GM12873 (cell line): ENCODE results near the gene MAML3.

Experiments
- TF ChIP-seq, protein P1 (sequence below): IDR thresholded peaks from 2 replicates; pipeline ENCODE4 v1.5.1; 2012; ENCODE audit warnings: low read depth, mild to moderate bottlenecking, moderate library complexity, low read length, control low read depth; ENCODE audit not compliant: insufficient read depth; ENCODE audit errors: missing control alignments

Gene MAML3

DNA sequence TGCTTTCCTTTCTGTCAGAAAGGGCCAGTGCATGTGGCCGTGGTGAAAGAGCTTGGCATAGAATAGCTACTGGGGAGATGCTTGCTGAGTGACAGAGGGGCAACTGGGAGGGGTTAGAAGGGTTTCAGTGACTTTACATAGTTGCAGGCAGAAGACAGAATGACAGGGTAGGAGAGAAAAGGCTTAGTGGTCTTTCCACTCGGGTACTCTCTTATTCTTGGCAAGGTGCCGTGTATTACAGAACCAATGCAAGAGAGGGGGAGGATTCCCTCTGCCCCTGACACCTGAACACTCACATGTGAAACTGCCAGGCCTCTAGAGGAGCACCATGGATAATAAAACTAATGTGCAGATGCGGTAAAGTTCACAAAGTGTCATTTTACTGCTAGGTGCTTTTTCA lies 260.2 kb downstream of the MAML3 start:
- TF ChIP-seq, protein P1, sequence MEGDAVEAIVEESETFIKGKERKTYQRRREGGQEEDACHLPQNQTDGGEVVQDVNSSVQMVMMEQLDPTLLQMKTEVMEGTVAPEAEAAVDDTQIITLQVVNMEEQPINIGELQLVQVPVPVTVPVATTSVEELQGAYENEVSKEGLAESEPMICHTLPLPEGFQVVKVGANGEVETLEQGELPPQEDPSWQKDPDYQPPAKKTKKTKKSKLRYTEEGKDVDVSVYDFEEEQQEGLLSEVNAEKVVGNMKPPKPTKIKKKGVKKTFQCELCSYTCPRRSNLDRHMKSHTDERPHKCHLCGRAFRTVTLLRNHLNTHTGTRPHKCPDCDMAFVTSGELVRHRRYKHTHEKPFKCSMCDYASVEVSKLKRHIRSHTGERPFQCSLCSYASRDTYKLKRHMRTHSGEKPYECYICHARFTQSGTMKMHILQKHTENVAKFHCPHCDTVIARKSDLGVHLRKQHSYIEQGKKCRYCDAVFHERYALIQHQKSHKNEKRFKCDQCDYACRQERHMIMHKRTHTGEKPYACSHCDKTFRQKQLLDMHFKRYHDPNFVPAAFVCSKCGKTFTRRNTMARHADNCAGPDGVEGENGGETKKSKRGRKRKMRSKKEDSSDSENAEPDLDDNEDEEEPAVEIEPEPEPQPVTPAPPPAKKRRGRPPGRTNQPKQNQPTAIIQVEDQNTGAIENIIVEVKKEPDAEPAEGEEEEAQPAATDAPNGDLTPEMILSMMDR: no peak

DNA sequence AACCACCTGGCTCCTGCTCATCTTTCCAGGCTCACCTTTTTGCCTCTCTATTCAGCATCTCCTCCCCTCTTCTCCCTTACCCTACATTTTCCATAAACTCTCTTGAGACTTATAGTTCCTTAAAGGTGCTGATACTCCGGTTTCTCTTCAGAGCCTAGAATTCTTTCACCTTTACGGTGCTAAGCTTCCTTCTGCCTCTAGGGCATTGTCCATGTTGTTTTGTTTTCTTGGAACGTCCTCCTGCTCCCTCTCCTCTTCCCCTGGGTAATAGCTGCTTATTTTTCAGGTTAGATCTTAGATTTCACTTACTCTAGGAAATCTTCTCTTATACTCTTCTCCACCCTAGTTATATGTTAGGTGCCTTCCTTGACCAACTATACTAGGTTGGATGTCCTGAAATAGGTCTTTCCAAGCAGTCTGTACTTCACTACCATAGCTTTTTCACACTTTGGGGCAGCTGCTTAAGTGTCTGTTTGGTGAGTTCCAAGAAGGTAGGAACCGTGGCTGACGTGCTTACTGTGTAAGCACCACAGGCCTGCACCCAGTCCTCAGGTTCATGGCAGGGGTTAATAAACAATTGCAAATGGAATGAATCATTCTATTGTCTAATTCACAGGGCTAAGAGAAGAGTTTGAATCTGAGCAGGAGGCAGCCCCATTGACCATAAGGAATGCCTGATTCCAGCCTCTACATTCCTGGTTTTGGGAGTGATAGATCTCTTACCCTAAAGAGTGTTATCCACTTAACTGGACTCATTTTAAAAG lies 260.8 kb downstream of the MAML3 start:
- TF ChIP-seq, protein P1: no peak

DNA sequence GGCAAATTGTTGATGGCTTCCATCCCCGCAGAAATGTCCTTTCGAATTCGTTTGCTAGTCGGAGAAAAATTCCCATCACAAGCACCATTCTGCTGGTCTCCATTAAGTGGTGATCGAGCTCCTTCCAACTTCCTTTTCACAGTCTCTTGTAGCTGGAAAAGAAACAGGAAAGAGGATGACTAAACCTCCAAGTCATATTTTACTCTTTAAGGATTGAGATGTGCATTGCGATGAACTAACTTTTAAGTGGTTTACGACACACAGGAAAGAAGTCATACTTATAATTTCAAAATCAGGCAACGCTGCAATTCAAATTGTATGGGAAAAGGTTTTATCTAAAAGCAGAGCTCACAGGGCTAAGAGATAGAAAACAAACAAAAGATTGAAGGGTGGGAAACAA lies 263.2 kb downstream of the MAML3 start:
- TF ChIP-seq, protein P1: no peak

DNA sequence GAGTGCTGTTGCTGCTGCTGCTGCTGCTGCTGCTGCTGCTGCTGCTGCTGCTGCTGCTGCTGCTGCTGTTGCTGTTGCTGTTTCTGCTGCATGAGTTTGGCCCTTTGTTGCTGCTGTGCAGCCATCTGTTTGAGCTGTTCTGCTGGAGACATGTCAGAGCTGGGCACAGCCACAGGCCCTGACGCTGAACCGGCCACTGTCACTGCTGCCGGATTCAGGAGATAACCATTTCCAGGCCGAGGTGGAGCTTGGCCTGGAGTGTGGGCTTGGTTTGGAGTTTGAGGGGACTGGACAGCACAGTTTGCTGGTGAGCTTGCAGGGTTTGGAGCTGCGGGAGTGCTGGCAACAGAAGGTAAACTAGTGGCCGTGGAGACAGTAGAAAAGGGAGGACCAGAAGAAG lies 264.1 kb downstream of the MAML3 start:
- TF ChIP-seq, protein P1: no peak

DNA sequence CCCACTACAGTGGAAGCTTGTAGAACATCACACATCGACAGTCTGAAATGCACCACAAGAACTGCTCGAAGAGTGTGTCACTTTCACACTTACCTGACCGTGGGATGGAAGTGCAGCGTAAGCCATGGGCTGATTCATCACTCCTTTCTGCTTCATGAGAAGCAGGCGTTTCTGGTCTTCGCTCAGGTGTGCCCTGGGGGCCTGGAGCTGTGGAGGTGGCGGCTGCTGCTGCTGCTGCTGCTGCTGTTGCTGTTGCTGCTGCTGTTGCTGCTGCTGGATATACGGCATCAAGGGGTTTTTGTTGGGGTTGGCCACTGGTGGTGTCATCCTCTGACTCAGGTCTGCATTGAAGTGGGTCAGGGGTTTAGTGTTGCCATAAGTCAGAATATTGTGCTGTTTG lies 264.7 kb downstream of the MAML3 start:
- TF ChIP-seq, protein P1: no peak

DNA sequence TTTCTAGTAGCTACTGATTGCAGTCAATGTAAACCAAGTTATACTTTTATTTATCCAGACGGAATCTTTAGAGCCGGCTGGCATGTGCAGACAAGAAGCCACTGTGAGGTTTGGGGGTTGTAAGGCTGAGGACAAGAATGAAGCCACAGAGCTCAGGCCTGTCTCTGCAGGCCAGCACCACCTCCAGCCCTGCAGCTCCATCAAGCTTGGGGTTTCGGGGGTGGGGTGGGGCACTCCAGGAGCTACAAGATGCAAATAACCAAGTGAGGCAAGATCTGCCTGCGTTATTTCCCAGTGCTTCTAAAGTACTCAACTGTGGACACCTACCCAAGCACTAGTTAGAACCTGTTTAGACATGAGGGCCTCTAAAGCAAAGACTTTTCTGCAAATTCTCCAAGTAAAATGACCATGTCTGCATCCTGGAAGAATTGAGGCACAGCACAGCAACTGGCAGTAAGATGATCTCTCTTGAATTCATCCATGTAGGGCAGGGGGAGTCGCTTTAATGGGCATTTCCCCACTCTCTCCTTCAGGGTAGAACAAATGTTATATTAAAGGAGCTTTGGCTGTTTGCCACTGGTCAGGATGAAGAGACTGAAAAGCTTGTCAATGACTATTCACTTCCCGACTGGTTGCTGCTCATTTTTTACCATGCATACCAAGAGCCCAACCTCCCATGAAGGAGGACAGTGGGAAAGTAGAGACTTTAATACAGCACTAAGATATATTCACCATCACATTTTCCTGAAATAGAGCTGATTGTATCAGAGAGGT lies 265.8 kb downstream of the MAML3 start:
- TF ChIP-seq, protein P1: no peak

DNA sequence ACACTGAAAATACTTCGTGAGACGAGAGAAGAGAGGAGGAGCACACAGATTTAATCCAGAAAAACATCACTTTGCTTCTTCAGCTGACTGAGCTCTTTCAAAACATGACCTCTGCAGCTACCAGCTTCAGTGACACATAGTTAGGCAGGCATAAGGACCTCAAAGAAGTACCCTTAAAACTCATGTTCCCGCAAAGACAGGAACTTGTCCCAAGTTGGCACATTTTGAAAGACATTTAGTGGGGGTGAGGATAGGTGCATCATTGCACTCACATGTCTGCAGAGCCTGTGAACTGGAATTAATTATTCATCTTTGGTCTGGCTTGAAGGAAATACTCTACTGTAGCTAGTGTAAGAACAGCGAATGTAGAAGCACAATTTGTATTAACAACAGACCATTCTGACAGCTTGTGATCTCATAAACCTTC lies 266.6 kb downstream of the MAML3 start:
- TF ChIP-seq, protein P1: no peak
